ENCODE measurements around the gene CD96. TPM values are rescaled to one million over a fixed set of nuclear protein-coding genes. Genes with fewer than 3 reads are reported as not detected.
"Not testable (repeated sequence)": the region's sequence is repeated elsewhere in the genome, so short reads cannot be mapped to it uniquely, and the experiment has no call there.

The CD96 gene
- polyA plus RNA-seq, 1 donor from 2014 or later: not detected

DNA sequence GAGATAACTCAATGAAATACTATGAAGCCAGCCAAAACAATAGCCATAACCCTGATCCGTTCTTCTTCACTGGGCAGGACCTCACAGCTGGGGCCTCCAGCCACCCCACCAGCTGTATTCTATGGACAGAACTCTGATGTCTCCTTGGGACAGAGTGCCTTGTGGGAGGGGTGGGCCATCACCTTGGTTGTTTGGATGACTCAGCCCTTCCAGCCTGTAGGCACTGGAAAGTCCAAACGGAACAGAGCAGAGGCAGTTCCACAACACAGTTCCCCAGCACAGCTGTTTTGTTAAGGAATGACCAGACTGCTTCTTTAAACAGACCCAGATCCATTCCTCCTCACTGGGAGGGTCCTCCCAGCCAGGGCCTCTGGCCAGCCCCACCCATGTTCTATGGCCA, 85.1 kb downstream of the CD96 start:
- peaks cover 6% of the 10 kb centered on the region for H3K9me3 ChIP-seq (ENCODE audit: low read length)
- H3K4me2 ChIP-seq (ENCODE audit: low read length): no peak overlapping the region
- no peaks in the 10 kb centered on the region for H3K36me3 ChIP-seq (ENCODE audit: insufficient read depth, low read length)
- no peak overlapping the region for H3K9ac ChIP-seq (ENCODE audit: low read length)
- H3K4me3 ChIP-seq (ENCODE audit: low read length): no peak overlapping the region
- no peak overlapping the region for H2AFZ ChIP-seq (ENCODE audit: low read depth, low read length)
- TF ChIP-seq EZH2 (IDR thresholded peaks at IDR 0.05; ENCODE audit: borderline replicate concordance, insufficient read depth, low read length, poor library complexity, severe bottlenecking): no peak
- TF ChIP-seq, protein P1, sequence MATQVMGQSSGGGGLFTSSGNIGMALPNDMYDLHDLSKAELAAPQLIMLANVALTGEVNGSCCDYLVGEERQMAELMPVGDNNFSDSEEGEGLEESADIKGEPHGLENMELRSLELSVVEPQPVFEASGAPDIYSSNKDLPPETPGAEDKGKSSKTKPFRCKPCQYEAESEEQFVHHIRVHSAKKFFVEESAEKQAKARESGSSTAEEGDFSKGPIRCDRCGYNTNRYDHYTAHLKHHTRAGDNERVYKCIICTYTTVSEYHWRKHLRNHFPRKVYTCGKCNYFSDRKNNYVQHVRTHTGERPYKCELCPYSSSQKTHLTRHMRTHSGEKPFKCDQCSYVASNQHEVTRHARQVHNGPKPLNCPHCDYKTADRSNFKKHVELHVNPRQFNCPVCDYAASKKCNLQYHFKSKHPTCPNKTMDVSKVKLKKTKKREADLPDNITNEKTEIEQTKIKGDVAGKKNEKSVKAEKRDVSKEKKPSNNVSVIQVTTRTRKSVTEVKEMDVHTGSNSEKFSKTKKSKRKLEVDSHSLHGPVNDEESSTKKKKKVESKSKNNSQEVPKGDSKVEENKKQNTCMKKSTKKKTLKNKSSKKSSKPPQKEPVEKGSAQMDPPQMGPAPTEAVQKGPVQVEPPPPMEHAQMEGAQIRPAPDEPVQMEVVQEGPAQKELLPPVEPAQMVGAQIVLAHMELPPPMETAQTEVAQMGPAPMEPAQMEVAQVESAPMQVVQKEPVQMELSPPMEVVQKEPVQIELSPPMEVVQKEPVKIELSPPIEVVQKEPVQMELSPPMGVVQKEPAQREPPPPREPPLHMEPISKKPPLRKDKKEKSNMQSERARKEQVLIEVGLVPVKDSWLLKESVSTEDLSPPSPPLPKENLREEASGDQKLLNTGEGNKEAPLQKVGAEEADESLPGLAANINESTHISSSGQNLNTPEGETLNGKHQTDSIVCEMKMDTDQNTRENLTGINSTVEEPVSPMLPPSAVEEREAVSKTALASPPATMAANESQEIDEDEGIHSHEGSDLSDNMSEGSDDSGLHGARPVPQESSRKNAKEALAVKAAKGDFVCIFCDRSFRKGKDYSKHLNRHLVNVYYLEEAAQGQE (IDR thresholded peaks at IDR 0.05; ENCODE audit: borderline replicate concordance): no peak
- H3K9me2 ChIP-seq (ENCODE audit: insufficient read depth, low read length): no peaks in the 10 kb centered on the region
- H3F3A ChIP-seq (ENCODE audit: insufficient read depth, low read length, poor library complexity, severe bottlenecking): no peaks in the 10 kb centered on the region
- H3K79me2 ChIP-seq (replicated peaks; ENCODE audit: insufficient read depth, low read length): no peaks in the 10 kb centered on the region
- H3K27ac ChIP-seq (ENCODE audit: low read length): no peak overlapping the region
- no peaks in the 10 kb centered on the region for H4K20me1 ChIP-seq (ENCODE audit: insufficient read depth)
- no peaks in the 10 kb centered on the region for H3K27me3 ChIP-seq (ENCODE audit: insufficient read depth, low read depth, low read length)

GRCh38 chr3:111629018-111629417, 87.0 kb downstream of the CD96 start:
- H3K4me2 ChIP-seq (ENCODE audit: low read length); H3K9ac ChIP-seq (ENCODE audit: low read length); H3K9me3 ChIP-seq (ENCODE audit: low read length); H3K4me3 ChIP-seq (ENCODE audit: low read length); H3K9me2 ChIP-seq (ENCODE audit: insufficient read depth, low read length); H3F3A ChIP-seq (ENCODE audit: insufficient read depth, low read length, poor library complexity, severe bottlenecking); H3K27me3 ChIP-seq (ENCODE audit: insufficient read depth, low read depth, low read length); H4K20me1 ChIP-seq (ENCODE audit: insufficient read depth); H2AFZ ChIP-seq (ENCODE audit: low read depth, low read length); H3K36me3 ChIP-seq (ENCODE audit: insufficient read depth, low read length); H3K27ac ChIP-seq (ENCODE audit: low read length); H3K79me2 ChIP-seq (replicated peaks; ENCODE audit: insufficient read depth, low read length): not testable (repeated sequence)

DNA sequence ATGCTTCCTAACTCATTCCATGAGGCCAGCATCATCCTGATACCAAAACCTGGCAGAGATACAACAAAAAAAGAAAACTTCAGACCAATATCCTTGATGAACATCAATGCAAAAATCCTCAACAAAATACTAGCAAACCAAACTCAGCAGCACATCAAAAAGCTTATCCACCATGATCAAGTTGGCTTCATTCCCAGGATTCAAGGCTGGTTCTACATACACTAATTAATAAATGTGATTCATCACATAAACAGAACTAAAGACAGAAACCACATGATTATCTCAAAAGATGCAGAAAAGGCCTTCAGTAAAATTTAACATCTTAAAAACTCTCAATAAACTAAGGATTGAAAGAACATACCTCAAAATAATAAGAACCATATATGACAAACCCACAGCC, 88.6 kb downstream of the CD96 start:
- H3K36me3 ChIP-seq (ENCODE audit: insufficient read depth, low read length); H3K27me3 ChIP-seq (ENCODE audit: insufficient read depth, low read depth, low read length); H2AFZ ChIP-seq (ENCODE audit: low read depth, low read length); H3K4me2 ChIP-seq (ENCODE audit: low read length); H3K9me3 ChIP-seq (ENCODE audit: low read length); H4K20me1 ChIP-seq (ENCODE audit: insufficient read depth); H3K4me3 ChIP-seq (ENCODE audit: low read length); H3K27ac ChIP-seq (ENCODE audit: low read length); H3K79me2 ChIP-seq (replicated peaks; ENCODE audit: insufficient read depth, low read length); H3K9ac ChIP-seq (ENCODE audit: low read length); H3K9me2 ChIP-seq (ENCODE audit: insufficient read depth, low read length); H3F3A ChIP-seq (ENCODE audit: insufficient read depth, low read length, poor library complexity, severe bottlenecking): not testable (repeated sequence)

DNA sequence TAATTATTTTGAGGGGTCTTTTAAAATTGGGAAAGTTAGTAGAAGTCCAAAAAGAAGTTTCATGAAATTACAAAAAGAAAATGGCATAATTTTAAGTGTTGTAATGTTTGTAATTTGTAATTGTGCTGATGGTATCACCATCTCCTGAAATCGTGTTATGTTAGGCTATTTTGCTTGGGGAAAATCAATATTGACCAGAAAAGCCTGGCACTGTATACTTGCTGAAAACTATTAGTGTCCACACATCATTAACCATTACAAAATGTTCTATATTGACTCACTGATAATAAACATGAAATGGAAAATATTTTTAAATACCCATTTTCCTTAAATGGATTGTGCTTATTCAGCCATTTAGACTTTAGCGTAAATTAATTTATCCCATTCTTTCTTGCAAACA, 93.4 kb downstream of the CD96 start:
- Histone ChIP-seq H3K9ac (ENCODE audit: low read length) (no peak overlapping the region), H3K27ac (ENCODE audit: low read length) (no peak overlapping the region), H3K4me2 (ENCODE audit: low read length) (no peak overlapping the region), H2AFZ (ENCODE audit: low read depth, low read length) (no peak overlapping the region), H3K79me2 (replicated peaks; ENCODE audit: insufficient read depth, low read length) (no peaks in the 10 kb centered on the region), H3K27me3 (ENCODE audit: insufficient read depth, low read depth, low read length) (no peaks in the 10 kb centered on the region), H3F3A (ENCODE audit: insufficient read depth, low read length, poor library complexity, severe bottlenecking) (no peaks in the 10 kb centered on the region), H3K9me3 (ENCODE audit: low read length) (no peaks in the 10 kb centered on the region), H3K4me3 (ENCODE audit: low read length) (no peak overlapping the region), H3K36me3 (ENCODE audit: insufficient read depth, low read length) (no peaks in the 10 kb centered on the region), H3K9me2 (ENCODE audit: insufficient read depth, low read length) (no peaks in the 10 kb centered on the region), H4K20me1 (ENCODE audit: insufficient read depth) (no peaks in the 10 kb centered on the region)
- TF ChIP-seq EP300 (conservative IDR thresholded peaks at IDR 0.05; ENCODE audit: poor library complexity, severe bottlenecking): no peak
